DMS153 treated with DMSO at 0.1 percent for 48 hours (cell line): ENCODE results near the gene CRK.

Experiments
- DNase-seq: peaks from one replicate; lab custom pipeline; 2025; ENCODE audit not compliant: unreplicated experiment; lab: John Stamatoyannopoulos, UW

CRK gene

GRCh38 chr17:1486802-1487695 lies 31.0 kb upstream of the CRK start:
- DNase-seq = peak; percentile 20

- no peak for DNase-seq
Observed at GRCh38 chr17:1485423-1486376, 29.7 kb upstream of the CRK start.

DNA sequence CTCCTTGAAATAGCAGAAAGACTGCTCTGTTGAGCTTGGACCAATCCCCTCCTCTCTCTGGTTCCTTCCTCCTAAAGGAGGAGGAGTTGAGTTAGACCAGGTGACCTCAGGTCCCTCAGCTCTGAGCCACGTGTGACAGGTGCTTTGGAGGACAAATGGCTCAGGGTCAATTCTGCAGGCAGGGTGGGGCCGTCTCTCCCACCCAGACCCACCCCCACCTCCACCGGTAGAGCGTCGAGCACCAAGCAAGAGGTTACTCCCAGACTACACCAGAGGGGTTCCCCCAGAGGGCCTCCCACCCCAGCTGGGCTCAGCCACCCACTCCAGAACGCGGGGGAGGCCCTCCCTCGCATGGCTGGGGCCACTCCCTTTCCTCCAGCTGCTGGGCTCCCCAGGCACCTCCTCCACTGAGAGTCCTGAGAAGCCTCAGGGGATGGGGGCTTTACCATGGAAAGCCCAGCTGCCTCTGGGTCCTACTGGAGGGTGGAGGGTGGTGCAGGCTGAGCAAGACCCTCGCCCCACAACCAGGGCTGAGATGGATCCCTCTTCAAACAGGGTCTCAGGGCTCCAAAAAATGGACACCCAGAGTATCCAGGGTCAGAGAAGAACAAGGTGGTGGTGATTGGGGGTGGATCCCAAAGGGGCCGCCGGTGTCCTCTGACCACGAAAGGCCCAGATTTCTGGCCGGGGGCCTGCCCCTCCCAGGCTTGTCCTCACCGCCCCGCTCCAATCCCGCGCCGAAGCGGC lies 28.8 kb upstream of the CRK start:
- no peak for DNase-seq

- DNase-seq = no peak
Observed at GRCh38 chr17:1484060-1484535, 28.1 kb upstream of the CRK start.

- no peak for DNase-seq
Observed at GRCh38 chr17:1482680-1483079, 26.6 kb upstream of the CRK start.

- no peak for DNase-seq
Observed at GRCh38 chr17:1481736-1482135, 25.7 kb upstream of the CRK start.

GRCh38 chr17:1480747-1481465 lies 24.9 kb upstream of the CRK start:
- no peak for DNase-seq

DNA sequence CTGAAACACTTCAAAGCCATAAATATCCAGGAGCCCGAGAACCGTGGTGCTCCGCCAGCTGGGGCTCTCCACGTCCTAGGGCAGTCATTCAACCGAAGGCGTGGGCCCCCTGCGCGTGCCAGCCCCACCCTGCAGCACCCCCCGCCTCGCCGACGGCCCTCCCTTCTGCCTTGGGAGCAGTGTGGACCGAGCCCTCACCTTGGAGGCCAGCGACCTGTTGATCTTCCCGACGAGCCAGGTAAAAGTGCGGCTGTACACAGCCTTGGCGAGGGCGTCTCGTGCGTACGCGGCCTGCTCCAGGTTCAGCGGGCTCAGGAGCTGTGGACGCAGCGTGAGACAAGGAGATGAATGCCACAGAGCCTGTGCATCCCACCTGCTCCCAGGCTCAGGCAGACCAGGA lies 22.4 kb upstream of the CRK start:
- DNase-seq = no peak

- DNase-seq = no peak
Observed at GRCh38 chr17:1475321-1475854, 19.4 kb upstream of the CRK start.

DNA sequence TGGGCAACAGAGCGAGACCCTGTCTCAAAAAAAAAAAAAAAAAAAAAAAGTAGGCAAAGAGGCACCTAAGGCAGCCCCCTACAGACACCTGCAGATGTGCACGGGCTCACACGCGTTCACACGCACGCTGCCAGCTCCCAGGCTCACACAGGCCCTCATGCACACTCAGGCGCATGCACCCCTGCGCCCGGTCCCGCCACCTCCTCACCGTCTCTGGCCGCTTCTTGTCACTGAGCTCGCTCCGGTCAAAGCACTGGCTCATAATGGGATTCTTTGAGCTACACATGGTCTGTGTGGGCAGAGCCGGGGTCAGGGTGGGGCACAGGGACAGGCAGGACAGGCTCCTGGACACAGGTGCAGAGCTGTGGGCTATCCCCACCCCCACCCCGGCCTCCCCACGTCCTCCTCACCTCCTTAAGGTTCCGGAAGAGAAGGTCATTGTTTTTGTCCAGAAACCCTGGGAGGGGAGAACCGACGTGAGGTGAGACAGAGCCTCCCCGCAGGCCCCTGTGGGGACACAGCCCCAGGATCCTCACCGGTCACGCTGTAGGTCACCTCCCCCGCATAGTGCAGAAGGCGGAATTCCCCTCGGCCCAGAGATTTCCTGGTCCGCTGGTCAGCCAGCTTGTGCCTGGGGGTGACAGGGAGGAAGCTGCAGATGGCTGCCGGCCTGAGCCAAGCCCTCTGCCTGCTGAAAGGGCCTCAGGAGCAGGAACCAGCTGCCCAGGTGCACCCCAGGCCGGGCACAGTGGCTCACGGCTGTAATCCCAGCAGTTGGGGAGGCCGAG lies 18.6 kb upstream of the CRK start:
- DNase-seq = no peak

DNA sequence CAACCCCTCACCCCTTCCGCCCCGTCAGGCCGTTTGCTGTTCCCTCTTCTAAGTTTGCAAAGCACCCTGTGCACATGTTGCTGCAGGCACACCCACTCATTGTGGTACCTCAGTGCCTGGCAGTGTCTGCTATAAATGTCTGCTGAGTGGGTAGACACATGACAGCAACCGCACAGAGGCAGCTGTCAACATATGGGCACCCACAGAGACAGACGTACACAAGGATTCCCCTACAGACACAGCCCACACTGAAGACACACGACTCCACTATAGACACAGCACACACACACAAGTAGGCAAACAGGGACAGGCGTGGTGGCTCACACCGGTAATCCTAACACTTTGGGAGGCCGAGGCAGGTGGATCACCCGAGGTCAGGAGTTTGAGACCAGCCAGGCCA lies 17.8 kb upstream of the CRK start:
- no peak for DNase-seq

DNA sequence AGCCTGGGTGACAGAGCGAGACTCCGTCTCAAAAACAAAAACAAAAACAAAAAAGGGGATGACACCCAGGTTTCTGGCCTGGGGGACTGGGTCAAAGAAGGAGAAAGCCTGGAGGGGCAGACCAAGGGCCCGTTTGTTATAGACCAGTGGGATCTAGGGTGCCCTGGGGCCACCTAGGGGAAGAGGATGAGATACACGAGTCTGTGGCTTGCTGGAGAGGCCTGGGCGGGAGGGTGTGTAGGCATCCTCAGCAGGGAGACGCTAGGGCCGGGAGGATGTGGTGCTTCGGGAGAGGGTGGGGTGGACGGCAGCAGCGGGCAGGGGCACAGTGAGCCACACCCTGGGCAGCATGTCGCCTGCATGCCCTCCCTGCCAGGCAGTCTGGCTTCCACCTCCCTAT lies 17.1 kb upstream of the CRK start:
- DNase-seq = no peak

- DNase-seq = no peak
Observed at GRCh38 chr17:1471911-1472821, 16.1 kb upstream of the CRK start.

DNA sequence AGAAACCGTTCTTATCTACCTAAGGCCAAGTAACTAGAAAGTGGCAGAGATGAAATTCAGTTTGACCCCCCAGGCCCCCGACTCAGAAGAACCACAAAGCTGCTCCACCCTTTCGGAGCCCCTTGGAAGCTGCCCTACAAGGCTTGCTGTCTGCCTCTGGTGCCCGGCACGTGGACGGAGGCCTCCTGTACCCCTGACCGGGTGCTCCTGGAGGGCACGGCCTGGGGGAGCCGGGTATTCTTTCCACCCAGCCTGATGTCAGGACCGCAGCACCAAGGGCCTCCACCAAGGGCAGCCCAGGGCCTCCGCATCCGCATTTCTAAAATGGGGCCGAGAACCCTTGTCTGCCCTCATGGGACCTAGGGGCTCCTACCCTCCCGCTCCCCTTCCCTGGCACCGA lies 15.5 kb upstream of the CRK start:
- DNase-seq = no peak

- DNase-seq = no peak
Observed at GRCh38 chr17:1470755-1471462, 14.9 kb upstream of the CRK start.

GRCh38 chr17:1470071-1470754 lies 14.2 kb upstream of the CRK start:
- DNase-seq = no peak

DNA sequence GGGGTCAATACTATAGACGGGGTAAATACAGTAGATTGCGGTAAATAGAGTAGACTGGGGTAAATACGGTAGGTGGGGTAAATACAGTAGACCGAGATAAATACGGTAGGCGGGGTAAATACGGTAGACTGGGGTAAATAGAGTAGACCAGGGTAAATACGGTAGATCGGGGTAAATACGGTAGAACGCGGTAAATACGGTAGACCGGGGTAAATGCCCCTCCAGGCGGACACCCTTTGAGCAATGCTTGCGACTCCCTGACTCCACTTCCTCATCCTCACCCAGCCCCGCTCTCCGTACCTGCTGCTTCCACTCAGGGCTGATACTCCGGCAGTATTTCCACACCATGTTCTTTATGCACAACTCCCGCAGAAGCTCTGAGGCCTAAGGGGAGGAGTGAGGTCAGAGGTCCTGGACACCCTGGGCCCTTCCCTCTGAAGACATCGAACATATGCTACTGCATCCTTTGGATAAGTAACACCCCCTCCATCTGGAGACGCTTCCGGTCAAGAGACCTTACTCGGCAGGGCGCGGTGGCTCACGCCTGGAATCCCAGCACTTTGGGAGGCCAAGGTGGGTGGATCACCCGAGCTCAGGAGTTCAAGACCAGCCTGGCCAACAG lies 13.3 kb upstream of the CRK start:
- no peak for DNase-seq
